ENCODE results near the gene FOXD4L1. TPM values are rescaled to one million over a fixed set of nuclear protein-coding genes. Genes with fewer than 3 reads are reported as not detected.

The FOXD4L1 gene
- total RNA-seq = 0.11 and 0.26 TPM in 2 replicates

DNA sequence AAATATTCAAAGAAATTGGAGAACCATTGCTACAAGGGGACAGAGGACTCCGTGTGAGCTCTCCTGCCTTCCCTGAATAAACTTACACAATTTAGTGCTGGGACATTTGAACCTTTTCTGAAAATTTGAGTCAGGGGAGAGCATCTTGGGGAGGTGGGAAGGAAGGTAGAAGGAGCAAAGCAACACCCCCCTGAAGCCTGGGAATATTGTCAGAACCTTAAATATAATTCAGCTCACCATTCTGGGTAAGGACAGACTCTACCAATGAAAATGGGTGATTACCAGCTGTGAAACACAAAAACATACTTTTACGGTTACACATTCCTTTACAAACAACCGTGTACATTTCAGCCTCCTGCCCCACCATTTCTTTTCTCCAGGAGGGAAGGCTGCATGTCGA lies at the start of gene FOXD4L1:
TSS of gene FOXD4L1 (plus strand) at position 301 of the 400 bp plus-strand sequence. CDS start 592 bp downstream, outside the sequence.

Other genes with a start within 250 kb of the FOXD4L1 start
- 0.65 and 0.86 TPM in 2 replicates for gene PAX8, start 219.7 kb upstream of the FOXD4L1 start, total RNA-seq
- gene ZNG1B, start 61.0 kb upstream of the FOXD4L1 start, total RNA-seq = 29.1 and 35.7 TPM in 2 replicates
- 8.1 and 12.9 TPM in 2 replicates for gene RABL2A, start 128.6 kb downstream of the FOXD4L1 start, total RNA-seq